Mucosa of descending colon (tissue), 3 donors: ENCODE data around the gene ASB15. TPM values are rescaled to one million over a fixed set of nuclear protein-coding genes. Genes with fewer than 3 reads are reported as not detected.

ENCODE experiments used
- ATAC-seq: fragments of 200-7000 bp; cut with Tn5 transposase; one replicate; pipeline ENCODE4 v1.9.1; 2020; ENCODE audit warnings: mild to moderate bottlenecking, moderate library complexity
- DNase-seq, 3 donors: peaks; one replicate each; pipeline ENCODE4 v3.0.0-alpha.2; 2020
- H3K36me3 ChIP-seq: fragments of 200-600 bp; one replicate; pipeline ENCODE4 v1.8.0; 2021; ENCODE audit warnings: low read depth, mild to moderate bottlenecking
- H3K4me1 ChIP-seq: fragments of 200-600 bp; one replicate; pipeline ENCODE4 v1.8.0; 2021; ENCODE audit warnings: low read depth, mild to moderate bottlenecking
- H3K4me3 ChIP-seq: fragments of 200-600 bp; one replicate; pipeline ENCODE4 v1.8.0; 2021; ENCODE audit warnings: mild to moderate bottlenecking
- H3K9me3 ChIP-seq: fragments of 200-600 bp; one replicate; pipeline ENCODE4 v1.8.0; 2021; ENCODE audit warnings: mild to moderate bottlenecking
- CTCF ChIP-seq: fragments of 200-600 bp; IDR thresholded peaks from one replicate; pipeline ENCODE4 v1.8.0; 2022; ENCODE audit warnings: antibody characterized with exemption, mild to moderate bottlenecking
- intact Hi-C, 2 donors: fragments of 100-400 bp; cut with DNase I in 1 of 2; cut with micrococcal nuclease in 1 of 2; formaldehyde crosslinking; loops; one replicate each; pipeline versions ENCODE4 v1.11.0 to v1.11.1; 2022; cut with DNase I, micrococcal nuclease
- total RNA-seq, 3 donors: library from RNA; stranded (reverse); fragmentation: NEBNext Ultra II Directional in 2 of 3; extraction: Animal tissue kit (Norgen Biotek cat#: 25700) in 2 of 3; gene quantifications; one replicate each; pipeline versions ENCODE4 v1.2.1 to v1.2.4, GENCODE V29; 2021 to 2023
- donor health status: DM: no; HTN: no; CAD: no; lungs with moderate emphysema.
- donor health status: DM: no; HTN: no; CAD: no.
- donor health status: DM: no; HTN: yes; CAD: no.

ASB15 gene
- total RNA-seq, 3 donors from 2014 or later = not detected

- Histone ChIP-seq H3K36me3 (no peaks in the 10 kb centered on the region), H3K4me3 (no peak overlapping the region), H3K4me1 (no peaks in the 10 kb centered on the region), H3K9me3 (no peaks in the 10 kb centered on the region)
- TF ChIP-seq CTCF = no peak
- peak; percentile 56 for ATAC-seq
- peak in 1 of 3 donors; percentile 38 for DNase-seq
- intact Hi-C loops = no loop called here
Measured at GRCh38 chr7:123580406-123581161, 21.0 kb upstream of the ASB15 start.

GRCh38 chr7:123581162-123581459 is 20.5 kb upstream of the ASB15 start:
- Histone ChIP-seq H3K4me1 (no peaks in the 10 kb centered on the region), H3K9me3 (no peaks in the 10 kb centered on the region), H3K4me3 (no peak overlapping the region), H3K36me3 (no peaks in the 10 kb centered on the region)
- intact Hi-C loops = no loop called here
- ATAC-seq (no peak), DNase-seq (no peak)
- TF ChIP-seq CTCF = no peak

- DNase-seq = no peak
- intact Hi-C loops = no loop called here
Measured at GRCh38 chr7:123583821-123584220, 17.8 kb upstream of the ASB15 start.

GRCh38 chr7:123588376-123588775 is 13.2 kb upstream of the ASB15 start:
- H3K9me3 ChIP-seq = no peaks in the 10 kb centered on the region
- H3K4me3 ChIP-seq = no peak overlapping the region
- ATAC-seq = no peak
- intact Hi-C loops = no loop called here
- TF ChIP-seq CTCF = no peak
- no peak for DNase-seq
- H3K36me3 ChIP-seq = no peaks in the 10 kb centered on the region
- H3K4me1 ChIP-seq = no peaks in the 10 kb centered on the region

More at GRCh38 chr7:123583821-123584220, 17.8 kb upstream of the ASB15 start:
- H3K4me3 ChIP-seq = no peak overlapping the region
- H3K9me3 ChIP-seq = no peaks in the 10 kb centered on the region
- no peaks in the 10 kb centered on the region for H3K36me3 ChIP-seq
- no peak for ATAC-seq
- TF ChIP-seq CTCF = no peak
- H3K4me1 ChIP-seq = no peaks in the 10 kb centered on the region

- ATAC-seq (no peak), DNase-seq (peak; percentile 43 to 63 (median 56))
- TF ChIP-seq CTCF = no peak
- intact Hi-C loops = no loop called here
- Histone ChIP-seq H3K9me3 (no peaks in the 10 kb centered on the region), H3K4me1 (no peaks in the 10 kb centered on the region), H3K36me3 (no peaks in the 10 kb centered on the region), H3K4me3 (no peak overlapping the region)
Measured at GRCh38 chr7:123594813-123595241, 6.8 kb upstream of the ASB15 start.
